HCT116 (cell line): ENCODE data around the gene ELFN1. TPM values are rescaled to one million over a fixed set of nuclear protein-coding genes. Genes with fewer than 3 reads are reported as not detected.

ENCODE experiments used
- ATAC-seq: fragments of 200-7000 bp; cut with Tn5 transposase; 2 replicates; pipeline ENCODE4 v1.9.1; 2020; ENCODE audit warnings: mild to moderate bottlenecking, moderate library complexity
- BruUV-seq: library from RNA; stranded (reverse); fragments of 400-500 nt; replicated peaks from 2 replicates; lab custom pipeline; 2021; lab: Mats Ljungman, UMichigan
- CTCF ChIA-PET: fragments of 300-600 bp; sonication (Branson Sonifier 250); formaldehyde crosslinking; loops from one replicate; lab custom pipeline; 2021; ENCODE audit warnings: antibody characterized with exemption; lab: Charles Lee
- POLR2A ChIA-PET: fragments of 300-600, 350-600 bp; sonication (Branson Sonifier 250); formaldehyde crosslinking; loops from one replicate; lab custom pipeline; 2021; ENCODE audit warnings: antibody characterized with exemption; lab: Charles Lee
- RAD21 ChIA-PET, 2 experiments: fragments of 300-600 bp; sonication (Branson Sonifier 250); formaldehyde crosslinking; loops; one replicate each; lab custom pipeline; 2023; ENCODE audit warnings: low total read pairs in 2 of 2; ENCODE audit not compliant: uncharacterized antibody in 2 of 2, unreplicated experiment in 2 of 2, low non-redundant PET in 1 of 2; lab: Charles Lee
- DNase-seq: peaks from one replicate; pipeline ENCODE4 v3.0.0-alpha.2; 2010; ENCODE audit warnings: low read depth, low spot score
- H2AFZ ChIP-seq: fragments of 200-600 bp; shearing (Covaris generic), sonication (generic); 2 replicates; pipeline ENCODE4 v1.6.1; 2017; ENCODE audit warnings: low read depth, mixed run types, mixed read lengths, antibody characterized with exemption, low read length; ENCODE audit not compliant: poor library complexity, severe bottlenecking
- H3K27ac ChIP-seq: 2 replicates; pipeline ENCODE4 v1.5.1; 2012; ENCODE audit warnings: low read depth, low read length
- H3K27me3 ChIP-seq: fragments of 200-600 bp; sonication (generic); 2 replicates; pipeline ENCODE4 v1.6.1; 2016; ENCODE audit warnings: mixed run types, low read length, mixed read lengths; ENCODE audit not compliant: insufficient read depth
- H3K36me3 ChIP-seq, 2 experiments: fragments of 200-500 bp in 1 of 2; fragments of 200-600 bp in 1 of 2; sonication (Bioruptor generic) in 1 of 2; sonication (generic) in 1 of 2; 2 replicates each; pipeline versions ENCODE4 v1.5.1 to v1.6.1; 2014 to 2016; ENCODE audit warnings: low read length in 2 of 2, inconsistent platforms in 1 of 2, mixed read lengths in 1 of 2, mixed run types in 1 of 2; ENCODE audit not compliant: insufficient read depth in 2 of 2, control insufficient read depth in 1 of 2
- H3K4me1 ChIP-seq, 2 experiments: fragments of 200-600 bp in 1 of 2; sonication (generic) in 1 of 2; 2 replicates each; pipeline versions ENCODE4 v1.5.1 to v1.6.1; 2012 to 2017; ENCODE audit warnings: low read length in 2 of 2, inconsistent platforms in 1 of 2, mild to moderate bottlenecking in 1 of 2, mixed read lengths in 1 of 2, mixed run types in 1 of 2, moderate library complexity in 1 of 2; ENCODE audit not compliant: insufficient read depth in 2 of 2, control insufficient read depth in 1 of 2
- H3K4me2 ChIP-seq: fragments of 200-600 bp; sonication (generic); 2 replicates; pipeline ENCODE4 v1.6.1; 2017; ENCODE audit warnings: mixed run types, low read length, mixed read lengths
- H3K4me3 ChIP-seq, 2 experiments: fragments of 200-600 bp in 1 of 2; sonication (generic) in 1 of 2; replicated peaks in 1 of 2; 2 replicates each; pipeline ENCODE4 v1.5.1; 2011 to 2016; ENCODE audit warnings: low read length in 2 of 2, control low read depth in 1 of 2, low read depth in 1 of 2, mild to moderate bottlenecking in 1 of 2, mixed read lengths in 1 of 2, mixed run types in 1 of 2
- H3K79me2 ChIP-seq: fragments of 200-600 bp; sonication (generic); 2 replicates; pipeline ENCODE4 v1.6.1; 2017; ENCODE audit warnings: mild to moderate bottlenecking, mixed run types, low read length, moderate library complexity, mixed read lengths; ENCODE audit not compliant: insufficient read depth
- H3K9ac ChIP-seq: fragments of 200-600 bp; sonication (generic); 2 replicates; pipeline ENCODE4 v1.6.1; 2016; ENCODE audit warnings: low read length, mixed read lengths
- H3K9me2 ChIP-seq: fragments of 200-600 bp; sonication (generic), shearing (Covaris generic); 2 replicates; pipeline ENCODE4 v1.6.1; 2017; ENCODE audit warnings: mixed run types, mild to moderate bottlenecking, moderate library complexity; ENCODE audit not compliant: insufficient read depth
- H3K9me3 ChIP-seq, 2 experiments: fragments of 200-500 bp in 1 of 2; fragments of 200-600 bp in 1 of 2; sonication (Bioruptor generic) in 1 of 2; sonication (generic) in 1 of 2; 2 replicates each; pipeline ENCODE4 v1.6.1; 2014 to 2017; ENCODE audit warnings: low read length in 2 of 2, mixed read lengths in 2 of 2, inconsistent platforms in 1 of 2, low read depth in 1 of 2, mild to moderate bottlenecking in 1 of 2, mixed run types in 1 of 2, moderate library complexity in 1 of 2; ENCODE audit not compliant: control insufficient read depth in 1 of 2, insufficient read depth in 1 of 2
- H4K20me1 ChIP-seq: fragments of 200-600 bp; sonication (generic), shearing (Covaris generic); 2 replicates; pipeline ENCODE4 v1.6.1; 2017; ENCODE audit warnings: mixed run types, mild to moderate bottlenecking, moderate library complexity; ENCODE audit not compliant: insufficient read depth
- CEBPB ChIP-seq: IDR thresholded peaks from 2 replicates; pipeline ENCODE4 v1.6.1; 2012; ENCODE audit warnings: low read depth
- EZH2 ChIP-seq: fragments of 200-600 bp; sonication (generic); IDR thresholded peaks from 2 replicates; pipeline ENCODE4 v1.6.1; 2017; ENCODE audit warnings: antibody characterized with exemption, mixed run types
- FOSL1 ChIP-seq: IDR thresholded peaks from 2 replicates; pipeline ENCODE4 v1.6.1; 2012; ENCODE audit warnings: low read depth
- JUND ChIP-seq: IDR thresholded peaks from 2 replicates; pipeline ENCODE4 v1.6.1; 2012
- POLR2A ChIP-seq: IDR thresholded peaks from 2 replicates; pipeline ENCODE4 v1.7.0; 2011; ENCODE audit warnings: borderline replicate concordance; ENCODE audit not compliant: insufficient read depth, insufficient read length; ENCODE audit errors: extremely low read depth
- RAD21 ChIP-seq: IDR thresholded peaks from 2 replicates; pipeline ENCODE4 v1.6.1; 2012; ENCODE audit warnings: low read depth, mild to moderate bottlenecking
- REST ChIP-seq: IDR thresholded peaks from 2 replicates; pipeline ENCODE4 v1.6.1; 2012; ENCODE audit warnings: low read depth
- SIN3A ChIP-seq: IDR thresholded peaks from 2 replicates; pipeline ENCODE4 v1.6.1; 2012; ENCODE audit warnings: low read depth
- SRF ChIP-seq: IDR thresholded peaks from 2 replicates; pipeline ENCODE4 v1.6.1; 2012; ENCODE audit warnings: low read depth
- YY1 ChIP-seq: IDR thresholded peaks from 2 replicates; pipeline ENCODE4 v1.6.1; 2011; ENCODE audit warnings: low read length, low read depth, moderate library complexity, mild to moderate bottlenecking; ENCODE audit not compliant: insufficient replicate concordance; ENCODE audit errors: extremely low read depth
- ZFX ChIP-seq: fragments of 450-650 bp; IDR thresholded peaks from 2 replicates; pipeline ENCODE4 v1.6.1; 2017
- ZNF274 ChIP-seq: fragments of 200-500 bp; sonication (Bioruptor generic); IDR thresholded peaks from 2 replicates; pipeline ENCODE4 v1.6.1; 2014; ENCODE audit warnings: mild to moderate bottlenecking, low read depth, low read length, inconsistent platforms
- intact Hi-C: fragments of 100-400 bp; cut with micrococcal nuclease; formaldehyde crosslinking; loops from 2 replicates; pipeline ENCODE4 v1.10.0; 2022
- total RNA-seq: library from RNA; stranded (reverse); gene quantifications from one replicate; pipeline ENCODE4 v1.2.1, GENCODE V29; 2021; ENCODE audit not compliant: unreplicated experiment
- TF ChIP-seq, protein P1 (sequence below): IDR thresholded peaks from 2 replicates; pipeline ENCODE4 v1.6.1; 2012

Gene ELFN1
- total RNA-seq, 1 experiment from 2014 or later, result 4.4 TPM

DNA sequence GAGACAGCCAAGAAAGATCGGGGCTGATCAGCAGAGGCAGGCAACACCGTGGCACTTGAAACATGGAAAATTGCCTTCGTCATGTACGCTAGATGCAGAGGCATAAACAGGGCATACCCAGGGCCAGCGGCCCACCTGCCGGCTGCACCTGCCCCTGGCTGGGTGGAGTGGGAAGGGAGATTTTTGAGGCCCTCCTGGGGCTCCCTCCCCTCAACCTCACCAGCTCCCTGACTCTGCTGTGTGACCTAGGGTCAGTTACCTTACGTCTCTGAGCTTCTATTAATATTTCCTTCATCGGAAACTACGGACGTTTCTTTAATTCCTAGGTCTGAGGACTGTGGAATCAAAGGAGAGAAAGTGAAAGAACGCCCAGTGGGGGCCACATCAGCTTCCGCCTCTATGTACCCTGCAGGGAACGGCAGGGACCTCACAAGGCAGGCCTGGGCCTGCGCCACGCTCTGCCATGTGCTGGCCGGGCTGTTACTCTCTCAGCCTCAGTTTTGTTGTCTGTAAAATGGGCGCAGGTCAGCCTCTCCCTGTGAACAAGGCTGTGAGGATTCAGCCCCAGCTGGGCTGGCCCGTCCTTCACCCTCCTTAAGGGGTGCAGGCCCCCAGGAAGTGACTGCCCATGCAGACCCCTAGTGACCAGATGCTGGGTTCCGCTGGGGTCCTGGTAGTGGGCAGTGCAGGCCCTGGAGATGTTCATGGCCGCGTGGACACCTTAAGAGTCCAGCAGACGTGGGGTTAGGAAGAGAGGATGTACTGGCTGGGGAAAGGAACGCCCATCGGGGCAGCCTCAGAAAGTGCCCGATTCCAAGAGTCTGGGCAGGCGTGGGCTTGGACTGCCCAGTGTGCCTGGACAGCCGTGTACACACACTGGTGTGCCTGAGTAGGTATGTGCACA, 22.7 kb downstream of the ELFN1 start:
- 0 out of 2 replicates have a peak, but pooled peaks have one; percentile 6 for ATAC-seq
- H3K27ac ChIP-seq, result no peak overlapping the region

More for the DNA sequence above, 22.7 kb downstream of the ELFN1 start:
- ChIA-PET POLR2A (no interaction called here), CTCF (no interaction called here), RAD21 (no interaction called here)
- H3K27me3 ChIP-seq, result peaks cover 2% of the 10 kb centered on the region; the same call in 1 of the 2 replicates
- H3K79me2 ChIP-seq, result no peaks in the 10 kb centered on the region
- no peak for TF ChIP-seq YY1
- TF ChIP-seq REST, result no peak
- TF ChIP-seq FOSL1, result no peak
- TF ChIP-seq RAD21, result no peak
- TF ChIP-seq JUND, result no peak
- TF ChIP-seq SIN3A, result no peak
- no peak for TF ChIP-seq EZH2
- no peak for TF ChIP-seq SRF
- TF ChIP-seq POLR2A, result no peak
- TF ChIP-seq ZNF274, result no peak
- TF ChIP-seq CEBPB, result no peak
- TF ChIP-seq ZFX, result no peak
- TF ChIP-seq, protein P1, sequence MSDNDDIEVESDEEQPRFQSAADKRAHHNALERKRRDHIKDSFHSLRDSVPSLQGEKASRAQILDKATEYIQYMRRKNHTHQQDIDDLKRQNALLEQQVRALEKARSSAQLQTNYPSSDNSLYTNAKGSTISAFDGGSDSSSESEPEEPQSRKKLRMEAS, result no peak
- DNase-seq, result no peak
- H3K4me1 ChIP-seq, result no peaks in the 10 kb centered on the region
- intact Hi-C loops, result no loop called here
- no peaks in the 10 kb centered on the region for H3K9me3 ChIP-seq
- H3K9ac ChIP-seq, result no peak overlapping the region
- no peaks in the 10 kb centered on the region for H4K20me1 ChIP-seq
- BruUV-seq, result no TSS peak
- H2AFZ ChIP-seq, result no peak overlapping the region
- H3K9me2 ChIP-seq, result no peaks in the 10 kb centered on the region
- no peaks in the 10 kb centered on the region for H3K36me3 ChIP-seq
- no peak overlapping the region for H3K4me2 ChIP-seq
- H3K4me3 ChIP-seq, result no peak overlapping the region
